ENCODE results near the gene RPS2. TPM values are rescaled to one million over a fixed set of nuclear protein-coding genes. Genes with fewer than 3 reads are reported as not detected.
"Not testable (repeated sequence)": the region's sequence is repeated elsewhere in the genome, so short reads cannot be mapped to it uniquely, and the experiment has no call there.

Gene RPS2
- total and polyA plus RNA-seq, 12 donors = 691 to 3,593 (median 903) TPM

GRCh38 chr16:1965396-1966001, 873 bp upstream of the RPS2 start:
- TF ChIP-seq, protein P1, sequence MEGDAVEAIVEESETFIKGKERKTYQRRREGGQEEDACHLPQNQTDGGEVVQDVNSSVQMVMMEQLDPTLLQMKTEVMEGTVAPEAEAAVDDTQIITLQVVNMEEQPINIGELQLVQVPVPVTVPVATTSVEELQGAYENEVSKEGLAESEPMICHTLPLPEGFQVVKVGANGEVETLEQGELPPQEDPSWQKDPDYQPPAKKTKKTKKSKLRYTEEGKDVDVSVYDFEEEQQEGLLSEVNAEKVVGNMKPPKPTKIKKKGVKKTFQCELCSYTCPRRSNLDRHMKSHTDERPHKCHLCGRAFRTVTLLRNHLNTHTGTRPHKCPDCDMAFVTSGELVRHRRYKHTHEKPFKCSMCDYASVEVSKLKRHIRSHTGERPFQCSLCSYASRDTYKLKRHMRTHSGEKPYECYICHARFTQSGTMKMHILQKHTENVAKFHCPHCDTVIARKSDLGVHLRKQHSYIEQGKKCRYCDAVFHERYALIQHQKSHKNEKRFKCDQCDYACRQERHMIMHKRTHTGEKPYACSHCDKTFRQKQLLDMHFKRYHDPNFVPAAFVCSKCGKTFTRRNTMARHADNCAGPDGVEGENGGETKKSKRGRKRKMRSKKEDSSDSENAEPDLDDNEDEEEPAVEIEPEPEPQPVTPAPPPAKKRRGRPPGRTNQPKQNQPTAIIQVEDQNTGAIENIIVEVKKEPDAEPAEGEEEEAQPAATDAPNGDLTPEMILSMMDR (IDR thresholded peaks at IDR 0.05) = no peak
- DNase-seq (no peak), ATAC-seq (no peak)
- intact Hi-C loops (cut with DNase I) = no loop called here
- no peaks in the 10 kb centered on the region for H3K9me3 ChIP-seq
- H3K36me3 ChIP-seq = peaks cover 0 to 34% (median 30%) of the 10 kb centered on the region in 9 donors
- 23% methylated on average over 24 of the region's 24 CpGs for WGBS, 2 donors
- H3K27me3 ChIP-seq = no peaks in the 10 kb centered on the region
- H3K4me1 ChIP-seq = peaks cover 7 to 48% (median 33%) of the 10 kb centered on the region in 9 donors
- peak overlapping the region; percentile 55 to 100 (median 92) for H3K4me3 ChIP-seq
- H3K27ac ChIP-seq = peak overlapping the region; percentile 80 to 100 (median 96)

DNA sequence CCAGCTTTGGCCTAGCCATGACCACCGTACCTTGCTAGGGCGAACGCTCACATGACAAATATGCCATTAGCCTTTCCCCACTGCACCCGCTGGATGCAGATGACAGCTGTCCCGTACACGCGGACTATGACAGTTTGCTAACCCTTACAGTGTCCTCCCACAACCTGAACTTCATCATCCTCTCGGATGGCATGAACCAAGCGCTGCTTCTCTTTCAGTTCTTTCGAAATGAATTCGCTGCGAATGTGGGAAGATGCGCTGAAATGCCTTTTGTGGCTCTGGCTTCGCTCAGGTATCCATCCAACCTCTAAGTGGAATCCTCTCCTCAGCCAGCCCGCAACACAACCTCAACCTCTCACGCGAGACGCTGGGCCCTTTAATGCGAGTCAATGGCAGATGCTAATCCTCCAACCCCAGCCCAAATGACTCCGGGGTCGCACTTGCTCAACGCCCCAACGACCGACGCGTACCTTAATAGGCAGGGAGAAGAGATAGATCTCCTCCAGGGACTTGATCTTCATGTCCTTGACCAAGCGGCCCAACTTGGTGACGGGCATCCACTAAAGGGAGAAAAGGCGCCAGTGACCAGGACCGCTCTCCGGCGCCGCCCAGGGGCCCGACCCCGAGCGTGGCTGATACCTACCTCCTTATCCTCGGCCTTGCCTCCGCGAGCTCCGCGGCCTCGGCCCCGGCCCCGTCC, 670 bp downstream of the RPS2 start:
- peaks cover 0 to 36% (median 30%) of the 10 kb centered on the region in 9 donors for H3K36me3 ChIP-seq
- H3K27ac ChIP-seq = peak overlapping the region; percentile 80 to 100 (median 96)
- no peaks in the 10 kb centered on the region for H3K27me3 ChIP-seq
- peaks cover 10 to 54% (median 41%) of the 10 kb centered on the region in 9 donors for H3K4me1 ChIP-seq
- DNase-seq (peak in 1 of 2 donors; percentile 60), ATAC-seq (peak; percentile 0 to 36 (median 18))
- 8 to 13% methylated on average over 44 of the region's 44 CpGs for WGBS, 2 donors
- H3K4me3 ChIP-seq = peak overlapping the region; percentile 55 to 100 (median 92)
- no peaks in the 10 kb centered on the region for H3K9me3 ChIP-seq
- intact Hi-C loops (cut with DNase I) = no loop called here
- TF ChIP-seq, protein P1 (IDR thresholded peaks at IDR 0.05) = peak in 5 of 9 donors; percentile 11 to 55 (median 42)

GRCh38 chr16:1962161-1963153, 2.2 kb downstream of the RPS2 start:
- H3K27ac ChIP-seq = peak overlapping the region in 1 of 10 donors; percentile 99
- H3K9me3 ChIP-seq; DNase-seq; H3K27me3 ChIP-seq; ATAC-seq; intact Hi-C loops (cut with DNase I): not testable (repeated sequence)
- peaks cover 10 to 58% (median 44%) of the 10 kb centered on the region in 9 donors for H3K4me1 ChIP-seq
- 85 to 88% methylated on average over 35 to 37 of the region's 37 CpGs for WGBS, 2 donors
- H3K4me3 ChIP-seq = peak overlapping the region in 1 of 10 donors; percentile 90
- H3K36me3 ChIP-seq = peaks cover 0 to 36% (median 30%) of the 10 kb centered on the region in 9 donors

DNA sequence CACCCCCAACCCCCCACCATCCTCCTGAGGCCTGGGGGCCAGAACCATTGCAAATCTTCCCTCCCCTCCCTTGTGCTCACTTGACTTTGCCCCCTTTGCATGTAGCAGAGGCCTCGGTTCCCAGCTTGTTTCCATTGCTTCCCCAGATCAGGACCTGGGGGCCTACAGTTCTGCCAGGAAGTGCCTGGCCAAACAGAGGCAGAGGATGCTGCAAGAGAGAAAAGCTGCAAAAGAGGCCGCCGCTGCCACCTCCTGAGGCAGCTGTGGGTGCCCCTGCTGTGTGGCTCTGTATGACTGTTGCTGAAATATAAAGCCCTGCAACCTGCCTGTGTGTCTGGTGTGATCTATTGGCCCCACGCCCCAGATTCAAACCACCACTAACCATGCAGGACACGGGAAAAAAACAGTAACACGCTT, 3.0 kb downstream of the RPS2 start:
- Histone ChIP-seq H3K9me3 (no peaks in the 10 kb centered on the region), H3K4me1 (peaks cover 10 to 58% (median 44%) of the 10 kb centered on the region in 9 donors), H3K27me3 (no peaks in the 10 kb centered on the region), H3K36me3 (peaks cover 0 to 36% (median 30%) of the 10 kb centered on the region in 9 donors), H3K4me3 (no peak overlapping the region), H3K27ac (no peak overlapping the region)
- TF ChIP-seq, protein P1 (IDR thresholded peaks at IDR 0.05) = no peak
- ATAC-seq (no peak), DNase-seq (no peak)
- 64 to 67% methylated on average over 6 of the region's 6 CpGs for WGBS, 2 donors
- intact Hi-C loops (cut with DNase I) = no loop called here

Data from heart right ventricle (tissue), 16 donors.